HG02571 (cell line): ENCODE measurements around the gene FKBP5.

Experiments used
- ATAC-seq: cut with Tn5 transposase; IDR thresholded peaks from one replicate; pipeline ENCODE4 v1.9.1; 2021; ENCODE audit warnings: mild to moderate bottlenecking, moderate library complexity; ENCODE audit not compliant: unreplicated experiment

The FKBP5 gene

GRCh38 chr6:35665573-35665972, 23.1 kb downstream of the FKBP5 start:
- ATAC-seq = no peak

- ATAC-seq = no peak
These were observed 23.8 kb downstream of the FKBP5 start for GRCh38 chr6:35664945-35665344.

- ATAC-seq = no peak
These were observed 25.1 kb downstream of the FKBP5 start for GRCh38 chr6:35663447-35664235.

GRCh38 chr6:35662999-35663398, 25.7 kb downstream of the FKBP5 start:
- no peak for ATAC-seq

GRCh38 chr6:35654883-35655282, 33.8 kb downstream of the FKBP5 start:
- no peak for ATAC-seq

- ATAC-seq = no peak
These were observed 37.5 kb downstream of the FKBP5 start for GRCh38 chr6:35651244-35651643.

GRCh38 chr6:35650015-35650414, 38.7 kb downstream of the FKBP5 start:
- ATAC-seq = no peak

- ATAC-seq = no peak
These were observed 40.5 kb downstream of the FKBP5 start for GRCh38 chr6:35648203-35648602.

GRCh38 chr6:35647400-35647799, 41.3 kb downstream of the FKBP5 start:
- ATAC-seq = no peak

GRCh38 chr6:35643162-35643535, 45.6 kb downstream of the FKBP5 start:
- no peak for ATAC-seq

GRCh38 chr6:35642471-35643161, 46.1 kb downstream of the FKBP5 start:
- no peak for ATAC-seq

GRCh38 chr6:35640017-35640664, 48.6 kb downstream of the FKBP5 start:
- ATAC-seq = no peak

- ATAC-seq = no peak
These were observed 50.0 kb downstream of the FKBP5 start for GRCh38 chr6:35638679-35639078.

- ATAC-seq = no peak
These were observed 50.8 kb downstream of the FKBP5 start for GRCh38 chr6:35637911-35638310.

- no peak for ATAC-seq
These were observed 52.8 kb downstream of the FKBP5 start for GRCh38 chr6:35635601-35636597.

GRCh38 chr6:35634316-35634715, 54.4 kb downstream of the FKBP5 start:
- ATAC-seq = no peak

- ATAC-seq = no peak
These were observed 55.1 kb downstream of the FKBP5 start for GRCh38 chr6:35633579-35634089.

- no peak for ATAC-seq
These were observed 58.8 kb downstream of the FKBP5 start for GRCh38 chr6:35629876-35630378.

GRCh38 chr6:35626401-35626800, 62.3 kb downstream of the FKBP5 start:
- ATAC-seq = no peak

GRCh38 chr6:35624341-35625070, 64.2 kb downstream of the FKBP5 start:
- ATAC-seq = no peak
